A549 (cell line): ENCODE measurements around the gene MSI2. TPM values are rescaled to one million over a fixed set of nuclear protein-coding genes. Genes with fewer than 3 reads are reported as not detected.
A peak's percentile ranks its signal among the peaks of the same experiment; 100 is the strongest.

Source experiments
- ATAC-seq, 2 experiments: fragments of 200-7000 bp in 1 of 2; fragments of >200 bp in 1 of 2; cut with Nextera tagmentation in 1 of 2; cut with Tn5 transposase in 1 of 2; 3 replicates each; pipeline versions ENCODE4 v1.8.0 to v1.9.1; 2018 to 2020; ENCODE audit warnings: mild to moderate bottlenecking in 1 of 2, moderate library complexity in 1 of 2
- CTCF ChIA-PET: fragments of 300-600 bp; sonication (Branson Sonifier 250); formaldehyde crosslinking; extraction: SDS; loops from one replicate; lab custom pipeline; 2021; ENCODE audit warnings: antibody characterized with exemption, inconsistent platforms; lab: Yijun Ruan, JAX
- POLR2A ChIA-PET: fragments of 350-600 bp; formaldehyde crosslinking; extraction: SDS; loops from one replicate; lab custom pipeline; 2021; ENCODE audit warnings: antibody characterized with exemption, inconsistent platforms; lab: Yijun Ruan, JAX
- DNase-seq, 2 experiments: peaks; one replicate each; pipeline versions ENCODE4 v3.0.0 to v3.0.0-alpha.2; 2011 to 2016; ENCODE audit warnings: low read depth in 1 of 2, low spot score in 1 of 2
- FAIRE-seq: peaks from 2 replicates; lab custom pipeline; 2011; peaks lifted over from hg19 to GRCh38; lab: Jason Lieb, UNC
- H3K27ac ChIP-seq, 2 experiments: fragments of >200 bp; sonication (Bioruptor Twin); formaldehyde crosslinking; 3 replicates each; pipeline ENCODE4 v1.5.1; 2016 to 2017
- H3K4me1 ChIP-seq: fragments of >200 bp; sonication (Bioruptor Twin); formaldehyde crosslinking; 3 replicates; pipeline ENCODE4 v1.6.1; 2016
- H3K4me2 ChIP-seq: fragments of >200 bp; sonication (Bioruptor Twin); formaldehyde crosslinking; 3 replicates; pipeline ENCODE4 v1.6.1; 2016
- H3K4me3 ChIP-seq: fragments of >200 bp; sonication (Bioruptor Twin); formaldehyde crosslinking; 3 replicates; pipeline ENCODE4 v1.5.1; 2016
- H3K9me3 ChIP-seq: fragments of >200 bp; sonication (Bioruptor Twin); formaldehyde crosslinking; 3 replicates; pipeline ENCODE4 v1.6.1; 2016
- CBX2 ChIP-seq: fragments of 200-600 bp; sonication (generic); IDR thresholded peaks from 2 replicates; pipeline ENCODE4 v1.6.1; 2016; ENCODE audit warnings: low read depth, mild to moderate bottlenecking, borderline replicate concordance
- CBX8 ChIP-seq: fragments of 200-600 bp; sonication (generic); IDR thresholded peaks from 2 replicates; pipeline ENCODE4 v1.6.1; 2016
- CEBPB ChIP-seq, 2 experiments: fragments of >200 bp in 1 of 2; sonication (Bioruptor Twin) in 1 of 2; formaldehyde crosslinking in 1 of 2; IDR thresholded peaks; 2 replicates each; pipeline ENCODE4 v1.6.1; 2012 to 2016
- EHMT2 ChIP-seq: fragments of 200-600 bp; sonication (generic); IDR thresholded peaks from 2 replicates; pipeline ENCODE4 v1.6.1; 2016; ENCODE audit warnings: antibody characterized with exemption, low read depth, mild to moderate bottlenecking, moderate library complexity
- ELK1 ChIP-seq: fragments of 150-350 bp; IDR thresholded peaks from 2 replicates; pipeline ENCODE4 v1.6.1; 2014; ENCODE audit warnings: low read depth, mild to moderate bottlenecking, low read length
- EP300 ChIP-seq, 2 experiments: fragments of >200 bp; sonication (Bioruptor Twin); formaldehyde crosslinking; IDR thresholded peaks; 2 replicates in 1 of 2; 3 replicates in 1 of 2; pipeline ENCODE4 v1.6.1; 2016 to 2017
- FOSL2 ChIP-seq, 2 experiments: fragments of 450-650 bp in 1 of 2; fragments of >200 bp in 1 of 2; sonication (Bioruptor Twin) in 1 of 2; formaldehyde crosslinking; IDR thresholded peaks; 2 replicates each; pipeline versions ENCODE4 v1.5.0 to v1.6.1; 2016 to 2020; ENCODE audit warnings: mild to moderate bottlenecking in 1 of 2, moderate library complexity in 1 of 2
- FOXS1 ChIP-seq: fragments of 250-450 bp; sonication (Bioruptor Pico); IDR thresholded peaks from 2 replicates; pipeline ENCODE4 v1.5.0; 2020; ENCODE audit warnings: mild to moderate bottlenecking, moderate library complexity
- GATA3 ChIP-seq: IDR thresholded peaks from 2 replicates; pipeline ENCODE4 v1.6.1; 2012; ENCODE audit warnings: borderline replicate concordance
- HDAC2 ChIP-seq: fragments of 200-600 bp; sonication (generic); IDR thresholded peaks from 2 replicates; pipeline ENCODE4 v1.6.1; 2016
- HES2 ChIP-seq: fragments of >200 bp; sonication (Bioruptor Twin); formaldehyde crosslinking; IDR thresholded peaks from 2 replicates; pipeline ENCODE4 v1.6.1; 2016
- HMGXB4 ChIP-seq: fragments of 250-450 bp; sonication (Bioruptor Pico); IDR thresholded peaks from 2 replicates; pipeline ENCODE4 v1.5.0; 2021; ENCODE audit warnings: mild to moderate bottlenecking, moderate library complexity, borderline replicate concordance
- HOXA7 ChIP-seq: fragments of 250-450 bp; sonication (Bioruptor Pico); IDR thresholded peaks from 2 replicates; pipeline ENCODE4 v1.5.0; 2020; ENCODE audit warnings: mild to moderate bottlenecking, moderate library complexity
- HOXB13 ChIP-seq: fragments of 250-450 bp; sonication (Bioruptor Pico); IDR thresholded peaks from 2 replicates; pipeline ENCODE4 v1.5.0; 2020; ENCODE audit warnings: low read depth, mild to moderate bottlenecking, moderate library complexity
- HOXB5 ChIP-seq: fragments of 250-450 bp; sonication (Bioruptor Pico); IDR thresholded peaks from 2 replicates; pipeline ENCODE4 v1.5.0; 2020; ENCODE audit warnings: mild to moderate bottlenecking, moderate library complexity
- JUNB ChIP-seq: fragments of >200 bp; sonication (Bioruptor Twin); formaldehyde crosslinking; IDR thresholded peaks from 2 replicates; pipeline ENCODE4 v1.6.1; 2016
- KDM5A ChIP-seq: fragments of 200-600 bp; sonication (generic); IDR thresholded peaks from 2 replicates; pipeline ENCODE4 v1.6.1; 2016; ENCODE audit warnings: antibody characterized with exemption, mild to moderate bottlenecking
- NFE2L2 ChIP-seq: fragments of 150-350 bp; conservative IDR thresholded peaks from 2 replicates; pipeline ENCODE4 v1.6.1; 2014; ENCODE audit warnings: low read length
- RAD21 ChIP-seq, 2 experiments: fragments of >200 bp in 1 of 2; sonication (Bioruptor Twin) in 1 of 2; formaldehyde crosslinking in 1 of 2; IDR thresholded peaks in 1 of 2; conservative IDR thresholded peaks in 1 of 2; 2 replicates in 1 of 2; 3 replicates in 1 of 2; pipeline ENCODE4 v1.6.1; 2012 to 2018; ENCODE audit warnings: inconsistent platforms in 1 of 2
- RNF2 ChIP-seq: fragments of 200-600 bp; sonication (generic); IDR thresholded peaks from 2 replicates; pipeline ENCODE4 v1.6.1; 2016; ENCODE audit warnings: low read depth, mild to moderate bottlenecking, antibody characterized with exemption, moderate library complexity, borderline replicate concordance
- SMC3 ChIP-seq: fragments of >200 bp; sonication (Bioruptor Twin); formaldehyde crosslinking; IDR thresholded peaks from 3 replicates; pipeline ENCODE4 v1.6.1; 2018; ENCODE audit warnings: inconsistent platforms
- SREBF2 ChIP-seq: fragments of 450-650 bp; IDR thresholded peaks from 2 replicates; pipeline ENCODE4 v1.6.1; 2014; ENCODE audit warnings: mild to moderate bottlenecking, moderate library complexity
- USF2 ChIP-seq: fragments of 450-650 bp; IDR thresholded peaks from 2 replicates; pipeline ENCODE4 v1.6.1; 2014; ENCODE audit warnings: antibody characterized with exemption
- ZC3H11A ChIP-seq: fragments of 450-650 bp; IDR thresholded peaks from 2 replicates; pipeline ENCODE4 v1.6.1; 2014; ENCODE audit warnings: antibody characterized with exemption, mild to moderate bottlenecking
- ZFP36 ChIP-seq: fragments of 450-650 bp; IDR thresholded peaks from 2 replicates; pipeline ENCODE4 v1.6.1; 2014; ENCODE audit warnings: borderline replicate concordance; ENCODE audit not compliant: partially characterized antibody
- ZNF302 ChIP-seq: fragments of 250-450 bp; sonication (Bioruptor Pico); IDR thresholded peaks from 2 replicates; pipeline ENCODE4 v1.9.0; 2021; ENCODE audit warnings: inconsistent platforms, mild to moderate bottlenecking, moderate library complexity
- WGBS: methylation state at CpG from one replicate; pipeline ENCODE4 v1.1.6; 2017; ENCODE audit errors: missing lambda C conversion rate; 5-methylcytosine and 5-hydroxymethylcytosine counted together
- polyA plus RNA-seq, 4 experiments: library from polyadenylated mRNA; depleted of rRNA in 3 of 4; stranded (reverse); fragments of >200 nt; fragmentation: RNase III in 1 of 4; extraction: RNeasy Plus Mini Kit Qiagen cat#74134 plus additional on column Dnase treatment in 1 of 4; gene quantifications; 2 replicates in 3 of 4; 3 replicates in 1 of 4; pipeline ENCODE4 v1.2.3, GENCODE V29; 2011 to 2017

The MSI2 gene
- polyA plus RNA-seq, 2 of the 4 experiments (the other 2 are of a cell fraction): 43.6 to 44.4 TPM

- peaks cover 90% of the 10 kb centered on the region for H3K4me1 ChIP-seq
- CTCF ChIA-PET: interaction anchor here (0.9 to 1.2 kb wide), 3 partner anchors 70 to 285 kb away, joined by 3 to 5 read pairs (median 3); no protein-coding TSS in a partner anchor
- DNase-seq (no peak), ATAC-seq (no peak), FAIRE-seq (no peak)
- POLR2A ChIA-PET: no interaction called here
- peak overlapping the region; percentile 5 to 85; a peak in 4 of 6 replicates for H3K27ac ChIP-seq
- WGBS: 90% methylated on average over 7 of the region's 7 CpGs
- no peak overlapping the region for H3K4me3 ChIP-seq
- TF ChIP-seq JUNB (no peak), NFE2L2 (no peak), ZFP36 (no peak), GATA3 (no peak), RAD21 (conservative IDR thresholded peaks at IDR 0.05 in 1 of 2, IDR thresholded peaks at IDR 0.05 in 1 of 2) (no peak), KDM5A (no peak), ZNF302 (no peak), EHMT2 (no peak), HES2 (no peak), HMGXB4 (CRISPR knock-in tag) (no peak), FOXS1 (CRISPR knock-in tag) (no peak), FOSL2 (IDR thresholded peaks at IDR 0.05) (no peak), FOSL2 (CRISPR knock-in tag; IDR thresholded peaks at IDR 0.05) (no peak), HOXB5 (CRISPR knock-in tag) (no peak), HOXB13 (CRISPR knock-in tag) (no peak), HOXA7 (CRISPR knock-in tag) (no peak), ZC3H11A (no peak), ELK1 (no peak), USF2 (no peak), CEBPB (IDR thresholded peaks at IDR 0.05) (no peak), HDAC2 (no peak)
- H3K4me2 ChIP-seq: no peak overlapping the region
- 0 out of 3 replicates have a peak, but pooled peaks cover 3% of the 10 kb centered on the region for H3K9me3 ChIP-seq
These were observed 271.7 kb downstream of the MSI2 start for GRCh38 chr17:57528058-57528451.

- Histone ChIP-seq H3K9me3 (no peaks in the 10 kb centered on the region), H3K4me2 (peak overlapping the region; percentile 42; the same call in 1 of the 3 replicates), H3K27ac (peak overlapping the region; percentile 54 to 77), H3K4me1 (peaks cover 83% of the 10 kb centered on the region), H3K4me3 (no peak overlapping the region)
- ChIA-PET POLR2A (no interaction called here), CTCF (interaction anchor here (2.2 kb wide), 1 partner anchor 11 kb away, joined by 6 read pairs; no protein-coding TSS in a partner anchor)
- no peak for ATAC-seq
- TF ChIP-seq CBX8: no peak
- TF ChIP-seq EHMT2: no peak
- WGBS: 60% methylated on average over 3 of the region's 3 CpGs
- DNase-seq: no peak
- no peak for FAIRE-seq
These were observed 273.7 kb downstream of the MSI2 start for GRCh38 chr17:57530026-57530425.

- no peaks in the 10 kb centered on the region for H3K9me3 ChIP-seq
- H3K4me3 ChIP-seq: no peak overlapping the region
- POLR2A ChIA-PET: no interaction called here
- H3K4me2 ChIP-seq: peak overlapping the region; percentile 42
- ATAC-seq: no peak
- TF ChIP-seq EP300 (IDR thresholded peaks at IDR 0.05) (no peak), RNF2 (no peak), JUNB (no peak), HDAC2 (no peak), FOXS1 (CRISPR knock-in tag) (no peak), SREBF2 (no peak), ZFP36 (no peak), GATA3 (no peak), SMC3 (no peak), CBX2 (no peak)
- no peak for DNase-seq
- H3K4me1 ChIP-seq: peaks cover 83% of the 10 kb centered on the region
- 69% methylated on average over 4 of the region's 4 CpGs for WGBS
- no peak for FAIRE-seq
- H3K27ac ChIP-seq: peak overlapping the region; percentile 54 to 77
- CTCF ChIA-PET: interaction anchor here (1.1 to 2.2 kb wide), 2 partner anchors 8 to 11 kb away, joined by 3 to 6 read pairs; no protein-coding TSS in a partner anchor
These were observed 274.2 kb downstream of the MSI2 start for GRCh38 chr17:57530508-57530907.
